GM08714 (cell line): Measurements from ENCODE around the gene RAB5A.
"Not testable (repeated sequence)": the region's sequence is repeated elsewhere in the genome, so short reads cannot be mapped to it uniquely, and the experiment has no call there.

Experiments
- H3K4me3 ChIP-seq: fragments of 200-500 bp; sonication (Bioruptor generic); 2 replicates; pipeline ENCODE4 v1.5.1; 2014; ENCODE audit warnings: mild to moderate bottlenecking, low read length, inconsistent platforms
- ZNF274 ChIP-seq: IDR thresholded peaks from 2 replicates; pipeline ENCODE4 v1.6.1; 2012; ENCODE audit warnings: mild to moderate bottlenecking, low read depth, low read length

RAB5A gene

GRCh38 chr3:19946832-19947548, at the start of gene RAB5A:
TSS of gene RAB5A (plus strand) at chr3:19947097. CDS start at chr3:19950899, 3,802 bp downstream.
- H3K4me3 ChIP-seq = peak within 1 kb of the TSS; percentile 93
- TF ChIP-seq ZNF274 = no peak

- no peak overlapping the region for H3K4me3 ChIP-seq
- TF ChIP-seq ZNF274 = no peak
Observed at GRCh38 chr3:19898721-19899120, 48.2 kb upstream of the RAB5A start.

GRCh38 chr3:19899264-19899663, 47.6 kb upstream of the RAB5A start:
- no peak overlapping the region for H3K4me3 ChIP-seq
- no peak for TF ChIP-seq ZNF274

GRCh38 chr3:19899833-19900232, 47.1 kb upstream of the RAB5A start:
- not testable (repeated sequence) for H3K4me3 ChIP-seq

- no peak overlapping the region for H3K4me3 ChIP-seq
- no peak for TF ChIP-seq ZNF274
Observed at GRCh38 chr3:19901337-19901736, 45.6 kb upstream of the RAB5A start.

- no peak for TF ChIP-seq ZNF274
- H3K4me3 ChIP-seq = no peak overlapping the region
Observed at GRCh38 chr3:19901918-19902317, 45.0 kb upstream of the RAB5A start.

GRCh38 chr3:19903649-19904048, 43.2 kb upstream of the RAB5A start:
- no peak overlapping the region for H3K4me3 ChIP-seq
- TF ChIP-seq ZNF274 = no peak

- H3K4me3 ChIP-seq = no peak overlapping the region
Observed at GRCh38 chr3:19907523-19907922, 39.4 kb upstream of the RAB5A start.

GRCh38 chr3:19911452-19911851, 35.4 kb upstream of the RAB5A start:
- no peak for TF ChIP-seq ZNF274
- H3K4me3 ChIP-seq = no peak overlapping the region

More at GRCh38 chr3:19907523-19907922, 39.4 kb upstream of the RAB5A start:
- TF ChIP-seq ZNF274 = no peak

- no peak for TF ChIP-seq ZNF274
- H3K4me3 ChIP-seq = no peak overlapping the region
Observed at GRCh38 chr3:19917167-19917566, 29.7 kb upstream of the RAB5A start.

- H3K4me3 ChIP-seq = no peak overlapping the region
- TF ChIP-seq ZNF274 = no peak
Observed at GRCh38 chr3:19920401-19921080, 26.4 kb upstream of the RAB5A start.

GRCh38 chr3:19931180-19931692, 15.7 kb upstream of the RAB5A start:
- TF ChIP-seq ZNF274 = no peak
- H3K4me3 ChIP-seq = no peak overlapping the region

- TF ChIP-seq ZNF274 = no peak
- no peak overlapping the region for H3K4me3 ChIP-seq
Observed at GRCh38 chr3:19931767-19932188, 15.1 kb upstream of the RAB5A start.

GRCh38 chr3:19932422-19932821, 14.5 kb upstream of the RAB5A start:
- H3K4me3 ChIP-seq = no peak overlapping the region
- TF ChIP-seq ZNF274 = no peak

GRCh38 chr3:19934098-19934566, 12.8 kb upstream of the RAB5A start, which contains the start of gene EFHB:
TSS of gene EFHB (minus strand) at chr3:19934217. CDS start at chr3:19934018, 199 bp downstream.
- H3K4me3 ChIP-seq = no peak within 1 kb of the TSS
- TF ChIP-seq ZNF274 = no peak
